H1 (cell line): ENCODE data around the gene MOK. TPM values are rescaled to one million over a fixed set of nuclear protein-coding genes. Genes with fewer than 3 reads are reported as not detected.

ENCODE experiments used
- CTCF ChIA-PET: fragments of 300-600 bp; sonication (Branson Sonifier 250); formaldehyde crosslinking; loops from one replicate; lab custom pipeline; 2021; ENCODE audit not compliant: partially characterized antibody; lab: Charles Lee
- POLR2A ChIA-PET: fragments of 300-600 bp; sonication (Branson Sonifier 250); formaldehyde crosslinking; loops from one replicate; lab custom pipeline; 2021; ENCODE audit warnings: inconsistent platforms; ENCODE audit not compliant: partially characterized antibody; lab: Charles Lee
- DNase-seq, 2 experiments: peaks; one replicate each; pipeline versions ENCODE4 v3.0.0 to v3.0.0-alpha.2; 2010 to 2022; ENCODE audit warnings: low spot score in 2 of 2, low read depth in 1 of 2, mixed read lengths in 1 of 2
- FAIRE-seq: peaks from 2 replicates; lab custom pipeline; 2011; peaks lifted over from hg19 to GRCh38; lab: Jason Lieb, UNC
- H2AFZ ChIP-seq: 2 replicates; pipeline ENCODE4 v1.8.1; 2012; ENCODE audit warnings: low read length, inconsistent platforms
- H2AK5ac ChIP-seq: 2 replicates; pipeline ENCODE4 v1.6.1; 2013; ENCODE audit warnings: low read depth, low read length
- H2BK120ac ChIP-seq: replicated peaks from 2 replicates; pipeline ENCODE3; 2013; ENCODE audit warnings: low read depth, low read length, inconsistent platforms
- H2BK12ac ChIP-seq: 2 replicates; pipeline ENCODE4 v1.6.1; 2013; ENCODE audit warnings: low read depth, low read length
- H2BK15ac ChIP-seq: 2 replicates; pipeline ENCODE4 v1.6.1; 2013; ENCODE audit warnings: low read length
- H2BK20ac ChIP-seq: 2 replicates; pipeline ENCODE4 v1.6.1; 2013; ENCODE audit warnings: low read length
- H2BK5ac ChIP-seq: 2 replicates; pipeline ENCODE4 v1.6.1; 2013; ENCODE audit warnings: low read depth, low read length
- H3K14ac ChIP-seq: 2 replicates; pipeline ENCODE4 v1.6.1; 2013; ENCODE audit warnings: inconsistent platforms; ENCODE audit not compliant: insufficient read length
- H3K18ac ChIP-seq: 2 replicates; pipeline ENCODE4 v1.6.1; 2013; ENCODE audit warnings: low read length; ENCODE audit errors: extremely low read depth
- H3K23ac ChIP-seq: 2 replicates; pipeline ENCODE4 v1.6.1; 2013; ENCODE audit warnings: inconsistent platforms; ENCODE audit not compliant: insufficient read length
- H3K23me2 ChIP-seq: 2 replicates; pipeline ENCODE4 v1.6.1; 2013; ENCODE audit warnings: low read depth, low read length
- H3K27ac ChIP-seq: 2 replicates; pipeline ENCODE4 v1.6.1; 2011; ENCODE audit warnings: low read depth, low read length, inconsistent platforms
- H3K27me3 ChIP-seq, 4 experiments: replicated peaks in 1 of 4; 1 replicate in 1 of 4; 2 replicates in 3 of 4; pipeline versions ENCODE4 v1.6.1 to v1.8.1; 2011 to 2013; ENCODE audit warnings: low read length in 3 of 4, mild to moderate bottlenecking in 3 of 4, inconsistent platforms in 2 of 4, mixed read lengths in 2 of 4, moderate library complexity in 1 of 4; ENCODE audit not compliant: control insufficient read depth in 3 of 4, insufficient read depth in 3 of 4; ENCODE audit errors: extremely low read depth in 1 of 4
- H3K36me3 ChIP-seq, 4 experiments: 2 replicates each; pipeline versions ENCODE4 v1.6.1 to v1.8.1; 2011 to 2013; ENCODE audit warnings: mild to moderate bottlenecking in 4 of 4, low read length in 3 of 4, moderate library complexity in 2 of 4, control low read depth in 1 of 4, inconsistent platforms in 1 of 4; ENCODE audit not compliant: insufficient read depth in 4 of 4, control insufficient read depth in 2 of 4
- H3K4ac ChIP-seq: replicated peaks from 2 replicates; pipeline ENCODE3; 2013; ENCODE audit warnings: low read length, low read depth, mixed read lengths, inconsistent platforms; ENCODE audit not compliant: insufficient read length
- H3K4me1 ChIP-seq, 4 experiments: replicated peaks in 1 of 4; 1 replicate in 1 of 4; 2 replicates in 3 of 4; pipeline versions ENCODE4 v1.6.1 to v1.8.1; 2011 to 2013; ENCODE audit warnings: low read length in 3 of 4, inconsistent platforms in 2 of 4, mixed read lengths in 1 of 4; ENCODE audit not compliant: insufficient read depth in 4 of 4, control insufficient read depth in 3 of 4
- H3K4me2 ChIP-seq, 2 experiments: 2 replicates each; pipeline versions ENCODE4 v1.6.1 to v1.8.1; 2011 to 2013; ENCODE audit warnings: low read depth in 2 of 2, low read length in 2 of 2, control low read depth in 1 of 2, inconsistent platforms in 1 of 2, mild to moderate bottlenecking in 1 of 2; ENCODE audit not compliant: insufficient read depth in 1 of 2
- H3K4me3 ChIP-seq, 4 experiments: fragments of 200-600, 300-600 bp in 1 of 4; sonication (generic), shearing (Covaris generic), sonication (Bioruptor Twin) in 1 of 4; 2 replicates each; pipeline versions ENCODE4 v1.5.1 to v1.8.1; 2011 to 2016; ENCODE audit warnings: low read length in 4 of 4, low read depth in 3 of 4, control low read depth in 2 of 4, inconsistent platforms in 2 of 4, mild to moderate bottlenecking in 2 of 4, mixed read lengths in 1 of 4, moderate library complexity in 1 of 4; ENCODE audit not compliant: insufficient read depth in 2 of 4; ENCODE audit errors: extremely low read depth in 1 of 4
- H3K56ac ChIP-seq: replicated peaks from 2 replicates; pipeline ENCODE3; 2013; ENCODE audit warnings: low read depth, mild to moderate bottlenecking, mixed read lengths, low read length, inconsistent platforms; ENCODE audit not compliant: insufficient read length
- H3K79me1 ChIP-seq: 2 replicates; pipeline ENCODE4 v1.6.1; 2013; ENCODE audit warnings: low read depth, low read length, control low read depth
- H3K79me2 ChIP-seq, 2 experiments: 2 replicates each; pipeline versions ENCODE4 v1.6.1 to v1.8.1; 2012 to 2013; ENCODE audit warnings: low read length in 2 of 2, mild to moderate bottlenecking in 2 of 2, inconsistent platforms in 1 of 2; ENCODE audit not compliant: insufficient read depth in 2 of 2, control insufficient read depth in 1 of 2
- H3K9ac ChIP-seq, 4 experiments: replicated peaks in 1 of 4; 1 replicate in 1 of 4; 2 replicates in 3 of 4; pipeline versions ENCODE4 v1.6.1 to v1.8.1; 2011 to 2013; ENCODE audit warnings: low read depth in 3 of 4, low read length in 3 of 4, control low read depth in 2 of 4, mild to moderate bottlenecking in 2 of 4, moderate library complexity in 2 of 4, inconsistent platforms in 1 of 4; ENCODE audit errors: extremely low read depth in 1 of 4
- H3K9me3 ChIP-seq, 2 experiments: 2 replicates each; pipeline versions ENCODE4 v1.6.1 to v1.8.1; 2012 to 2013; ENCODE audit warnings: mild to moderate bottlenecking in 2 of 2, moderate library complexity in 2 of 2, control low read depth in 1 of 2, inconsistent platforms in 1 of 2, low read depth in 1 of 2, low read length in 1 of 2, mixed read lengths in 1 of 2; ENCODE audit not compliant: insufficient read depth in 2 of 2
- H4K20me1 ChIP-seq, 2 experiments: replicated peaks in 1 of 2; 2 replicates each; pipeline versions ENCODE3 to v1.8.1; 2011 to 2013; ENCODE audit warnings: inconsistent platforms in 2 of 2, low read length in 2 of 2, mild to moderate bottlenecking in 1 of 2; ENCODE audit not compliant: insufficient read depth in 2 of 2, control insufficient read depth in 1 of 2
- H4K5ac ChIP-seq: 2 replicates; pipeline ENCODE4 v1.6.1; 2013; ENCODE audit warnings: low read length, low read depth, mixed read lengths, inconsistent platforms; ENCODE audit not compliant: insufficient read length
- H4K8ac ChIP-seq: 2 replicates; pipeline ENCODE4 v1.8.0; 2013; ENCODE audit warnings: mild to moderate bottlenecking, moderate library complexity, low read length, inconsistent platforms; ENCODE audit not compliant: insufficient read depth; ENCODE audit errors: extremely low read depth
- H4K91ac ChIP-seq: replicated peaks from 2 replicates; pipeline ENCODE3; 2013; ENCODE audit warnings: low read length, mixed read lengths, inconsistent platforms; ENCODE audit not compliant: insufficient read length
- RAD21 ChIP-seq, 2 experiments: IDR thresholded peaks in 1 of 2; conservative IDR thresholded peaks in 1 of 2; 2 replicates each; pipeline ENCODE4 v1.6.1; 2011; ENCODE audit warnings: low read depth in 2 of 2, low read length in 2 of 2, improper control_type of control experiment in 1 of 2, inconsistent platforms in 1 of 2, mild to moderate bottlenecking in 1 of 2, moderate library complexity in 1 of 2
- RBBP5 ChIP-seq: IDR thresholded peaks from 2 replicates; pipeline ENCODE4 v1.7.1; 2012; ENCODE audit warnings: low read depth, mild to moderate bottlenecking, inconsistent platforms, low read length, moderate library complexity, borderline replicate concordance
- WGBS, 2 experiments: shearing (Covaris generic) in 1 of 2; methylation state at CpG; one replicate each; pipeline versions ENCODE4 v1.1.6 to v1.1.7; 2013 to 2015; ENCODE audit warnings: low lambda C conversion rate in 2 of 2, mixed read lengths in 2 of 2, inconsistent platforms in 1 of 2, low coverage in 1 of 2, missing lambda C conversion rate in 1 of 2; ENCODE audit not compliant: insufficient replicate concordance in 2 of 2, insufficient coverage in 1 of 2, insufficient read length in 1 of 2; ENCODE audit errors: extremely low coverage in 1 of 2, missing lambda C conversion rate in 1 of 2; 5-methylcytosine and 5-hydroxymethylcytosine counted together
- polyA plus RNA-seq, 7 experiments: library from polyadenylated mRNA; depleted of rRNA in 3 of 7; stranded (reverse) in 5 of 7; unstranded in 2 of 7; fragments of >200 nt in 5 of 7; fragments of 200-250 nt in 2 of 7; gene quantifications; 1 replicate in 5 of 7; 2 replicates in 1 of 7; 4 replicates in 1 of 7; pipeline versions ENCODE4 v1.2.1 to v1.2.3, GENCODE V29; 2011 to 2013; ENCODE audit warnings: missing spikeins in 2 of 7, mixed read lengths in 2 of 7
- total RNA-seq: library from RNA; stranded (reverse); fragmentation: NEBNext Ultra II Directional; extraction: Animal tissue kit (Norgen Biotek cat#: 25700); gene quantifications from 2 replicates; pipeline ENCODE4 v1.2.1, GENCODE V29; 2021

The MOK gene
- total and polyA plus RNA-seq, 2 of the 8 experiments (the other 6 are each of a cell fraction or from before 2014, with no cell fraction given) = 2.1 to 2.5 TPM

DNA sequence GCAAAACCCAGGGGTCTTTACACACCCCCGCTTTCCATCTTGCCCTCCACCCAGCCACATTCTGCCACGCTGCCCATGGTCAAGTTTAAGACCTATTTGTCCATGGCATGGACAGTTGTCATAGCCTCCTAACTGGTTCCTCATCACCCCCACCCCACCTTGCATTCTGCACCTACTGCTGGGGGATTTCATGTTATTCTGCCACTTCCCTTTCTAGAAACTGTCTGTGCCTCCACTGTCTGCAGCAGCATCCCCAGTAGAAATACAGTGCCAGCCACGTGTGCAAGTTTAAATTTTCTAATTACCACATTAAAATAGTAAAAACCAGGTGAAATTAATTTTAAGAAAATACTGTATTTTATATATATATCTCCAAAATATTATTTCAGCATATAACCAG is 102.0 kb downstream of the MOK start:
- no peaks in the 10 kb centered on the region for H3K23me2 ChIP-seq
- H3K4me1 ChIP-seq = no peaks in the 10 kb centered on the region
- H4K91ac ChIP-seq = no peak overlapping the region
- no peak overlapping the region for H3K56ac ChIP-seq
- H3K27me3 ChIP-seq = no peaks in the 10 kb centered on the region
- no peak overlapping the region for H3K14ac ChIP-seq
- H2BK120ac ChIP-seq = no peak overlapping the region
- no peak overlapping the region for H4K5ac ChIP-seq
- no peak overlapping the region for H4K8ac ChIP-seq
- no peaks in the 10 kb centered on the region for H3K9me3 ChIP-seq
- no peak overlapping the region for H2BK15ac ChIP-seq
- H4K20me1 ChIP-seq = peaks cover 2 to 21% of the 10 kb centered on the region in 2 experiments
- 80% methylated on average over 3 of the region's 3 CpGs; no CpG with 5 or more reads in 1 of the 2 experiments for WGBS, 2 experiments
- H3K36me3 ChIP-seq = peaks cover 0 to 18% (median 2%) of the 10 kb centered on the region in 4 experiments; a peak in 3 of 8 replicates
- no peak for FAIRE-seq
- no peak overlapping the region for H3K27ac ChIP-seq
- H3K9ac ChIP-seq = no peak overlapping the region
- H3K4me2 ChIP-seq = no peak overlapping the region
- H3K4ac ChIP-seq = no peak overlapping the region
- TF ChIP-seq RBBP5 (no peak), RAD21 (IDR thresholded peaks at IDR 0.05 in 1 of 2, conservative IDR thresholded peaks at IDR 0.05 in 1 of 2; ENCODE audit: low read depth in 2 of 2, low read length in 2 of 2) (no peak)
- no peak overlapping the region for H2AK5ac ChIP-seq
- peaks cover 0 to 17% of the 10 kb centered on the region in 2 experiments; a peak in 1 of 4 replicates for H3K79me2 ChIP-seq
- H2AFZ ChIP-seq = no peak overlapping the region
- no peak overlapping the region for H3K4me3 ChIP-seq
- H2BK20ac ChIP-seq = no peak overlapping the region
- no peak overlapping the region for H3K18ac ChIP-seq
- H3K79me1 ChIP-seq = peaks cover 11% of the 10 kb centered on the region
- H3K23ac ChIP-seq = no peak overlapping the region
- POLR2A ChIA-PET = no interaction called here
- DNase-seq = no peak
- CTCF ChIA-PET = interaction anchor here (1.5 to 1.6 kb wide), 2 partner anchors 15 to 16 kb away, joined by 3 to 7 read pairs; no protein-coding TSS in a partner anchor
- no peak overlapping the region for H2BK12ac ChIP-seq
- H2BK5ac ChIP-seq = peak overlapping the region; percentile 24; the same call in 1 of the 2 replicates
